Gastroesophageal sphincter (tissue), 3 donors: ENCODE results near the gene TXNL4A.
"Not testable (repeated sequence)": the region's sequence is repeated elsewhere in the genome, so short reads cannot be mapped to it uniquely, and the experiment has no call there.

Source experiments
- EP300 ChIP-seq: sonication (generic); formaldehyde crosslinking; IDR thresholded peaks from one replicate; pipeline ENCODE4 v1.6.1; 2017; ENCODE audit warnings: antibody characterized with exemption, mild to moderate bottlenecking
- POLR2A ChIP-seq, 2 donors: fragments of 450-650 bp; IDR thresholded peaks; one replicate each; pipeline ENCODE4 v1.6.1; 2017; ENCODE audit warnings: antibody characterized with exemption in 2 of 2, mild to moderate bottlenecking in 2 of 2, moderate library complexity in 1 of 2
- POLR2AphosphoS5 ChIP-seq: sonication (generic); formaldehyde crosslinking; IDR thresholded peaks from one replicate; pipeline ENCODE4 v1.6.1; 2017; ENCODE audit warnings: antibody characterized with exemption
- TF ChIP-seq, protein P1 (sequence below), 4 experiments: fragments of 200-600 bp in 2 of 4; fragments of 450-650 bp in 2 of 4; sonication (generic) in 1 of 4; IDR thresholded peaks; one replicate each; pipeline ENCODE4 v1.5.1; 2017 to 2019; ENCODE audit warnings: antibody characterized with exemption in 4 of 4, mild to moderate bottlenecking in 2 of 4, moderate library complexity in 2 of 4

DNA sequence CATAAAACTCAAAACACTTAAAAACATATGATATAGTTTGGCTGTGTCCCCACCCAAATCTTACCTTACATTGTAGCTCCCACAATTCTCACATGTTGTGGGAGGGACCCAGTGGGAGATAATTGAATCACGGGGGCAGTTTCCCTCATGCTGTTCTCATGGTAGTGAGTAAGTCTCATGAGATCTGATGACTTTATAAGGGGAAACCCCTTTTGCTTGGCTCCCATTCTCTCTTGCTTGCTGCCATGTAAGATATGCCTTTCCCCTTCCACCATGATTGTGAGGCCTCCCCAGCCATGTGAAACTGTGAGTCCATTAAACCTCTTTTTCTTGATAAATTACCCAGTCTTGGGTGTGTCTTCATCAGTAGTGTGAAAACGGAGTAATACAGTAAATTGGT lies 11.3 kb upstream of the TXNL4A start:
- not testable (repeated sequence) for TF ChIP-seq POLR2AphosphoS5; POLR2A (IDR thresholded peaks at IDR 0.05); EP300
- TF ChIP-seq, protein P1, sequence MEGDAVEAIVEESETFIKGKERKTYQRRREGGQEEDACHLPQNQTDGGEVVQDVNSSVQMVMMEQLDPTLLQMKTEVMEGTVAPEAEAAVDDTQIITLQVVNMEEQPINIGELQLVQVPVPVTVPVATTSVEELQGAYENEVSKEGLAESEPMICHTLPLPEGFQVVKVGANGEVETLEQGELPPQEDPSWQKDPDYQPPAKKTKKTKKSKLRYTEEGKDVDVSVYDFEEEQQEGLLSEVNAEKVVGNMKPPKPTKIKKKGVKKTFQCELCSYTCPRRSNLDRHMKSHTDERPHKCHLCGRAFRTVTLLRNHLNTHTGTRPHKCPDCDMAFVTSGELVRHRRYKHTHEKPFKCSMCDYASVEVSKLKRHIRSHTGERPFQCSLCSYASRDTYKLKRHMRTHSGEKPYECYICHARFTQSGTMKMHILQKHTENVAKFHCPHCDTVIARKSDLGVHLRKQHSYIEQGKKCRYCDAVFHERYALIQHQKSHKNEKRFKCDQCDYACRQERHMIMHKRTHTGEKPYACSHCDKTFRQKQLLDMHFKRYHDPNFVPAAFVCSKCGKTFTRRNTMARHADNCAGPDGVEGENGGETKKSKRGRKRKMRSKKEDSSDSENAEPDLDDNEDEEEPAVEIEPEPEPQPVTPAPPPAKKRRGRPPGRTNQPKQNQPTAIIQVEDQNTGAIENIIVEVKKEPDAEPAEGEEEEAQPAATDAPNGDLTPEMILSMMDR (IDR thresholded peaks at IDR 0.05) = not testable (repeated sequence)
